ENCODE measurements around the gene AMDHD1. TPM values are rescaled to one million over a fixed set of nuclear protein-coding genes. Genes with fewer than 3 reads are reported as not detected.

The AMDHD1 gene
- total and polyA plus RNA-seq, 2 donors (not counting 3 experiments of a cell fraction or from before 2014, with no cell fraction given): not detected

DNA sequence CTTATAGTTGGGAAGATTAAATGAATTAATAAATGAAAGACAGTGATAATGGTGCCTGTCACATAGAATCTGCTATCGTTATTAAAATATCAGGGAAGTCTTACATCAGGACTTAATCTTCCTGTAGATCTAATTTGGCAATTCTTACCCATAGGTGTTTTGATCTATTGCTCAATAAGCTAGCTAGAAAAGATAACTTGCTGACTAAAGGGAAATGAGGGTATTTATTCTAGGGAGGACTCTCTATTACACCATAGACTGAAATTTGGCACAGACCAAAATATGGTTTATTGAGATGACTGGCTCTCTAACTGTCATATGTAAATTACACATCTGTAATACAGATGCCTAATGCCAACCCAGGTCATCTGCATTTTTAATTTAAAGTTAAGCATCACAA lies 41.6 kb downstream of the AMDHD1 start:
- dilution Hi-C loops (cut with MboI; ENCODE audit: extremely low pct_ligation_motif_present, low sequenced_read_pairs) (no loop called here), intact Hi-C loops (cut with micrococcal nuclease) (no loop called here)
- Histone ChIP-seq H3K9me3 (replicated peaks; ENCODE audit: control insufficient read depth, insufficient read depth, low read length) (no peaks in the 10 kb centered on the region), H3K4me3 (replicated peaks in 1 of 3; ENCODE audit: insufficient read depth in 1 of 3, low read depth in 1 of 3, low read length in 3 of 3) (no peak overlapping the region), H2AFZ (ENCODE audit: low read depth, low read length) (no peak overlapping the region), H3K79me2 (ENCODE audit: control insufficient read depth, insufficient read depth, low read length) (no peaks in the 10 kb centered on the region), H3K9me1 (replicated peaks; ENCODE audit: control insufficient read depth, extremely low read depth, insufficient read depth, low read length) (no peaks in the 10 kb centered on the region), H3K4me1 (ENCODE audit: control insufficient read depth, extremely low read depth, insufficient read depth, low read length) (no peaks in the 10 kb centered on the region), H3K27ac (ENCODE audit: insufficient read depth, low read depth, low read length) (no peak overlapping the region), H3K4me2 (ENCODE audit: insufficient read depth, low read length) (no peak overlapping the region), H3K9ac (replicated peaks; ENCODE audit: extremely low read depth, insufficient read depth, low read length) (no peak overlapping the region), H3K36me3 (ENCODE audit: control insufficient read depth in 2 of 2, extremely low read depth in 1 of 2, insufficient read depth in 2 of 2, low read length in 2 of 2) (no peaks in the 10 kb centered on the region), H3K27me3 (ENCODE audit: control insufficient read depth in 2 of 2, insufficient read depth in 2 of 2, low read length in 2 of 2) (peaks cover 11 to 26% of the 10 kb centered on the region in 2 experiments), H4K20me1 (replicated peaks; ENCODE audit: control insufficient read depth, extremely low read depth, insufficient read depth, low read length) (no peaks in the 10 kb centered on the region)
- FAIRE-seq (no peak), DNase-seq (ENCODE audit: low read depth, low spot score) (no peak)
- TF ChIP-seq POLR2AphosphoS5 (IDR thresholded peaks at IDR 0.05; ENCODE audit: insufficient read depth, low read depth, low read length): no peak
- TF ChIP-seq MYC (IDR thresholded peaks at IDR 0.05; ENCODE audit: low read depth, low read length): no peak
- TF ChIP-seq, protein P1, sequence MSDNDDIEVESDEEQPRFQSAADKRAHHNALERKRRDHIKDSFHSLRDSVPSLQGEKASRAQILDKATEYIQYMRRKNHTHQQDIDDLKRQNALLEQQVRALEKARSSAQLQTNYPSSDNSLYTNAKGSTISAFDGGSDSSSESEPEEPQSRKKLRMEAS (IDR thresholded peaks at IDR 0.05; ENCODE audit: insufficient read depth, insufficient read length): no peak
- no peak for TF ChIP-seq FOS (IDR thresholded peaks at IDR 0.05; ENCODE audit: borderline replicate concordance, insufficient read depth, low read length)
- CTCF ChIA-PET: no interaction called here
- no TSS peak for BruUV-seq (replicated peaks)
- POLR2A ChIA-PET: no interaction called here

DNA sequence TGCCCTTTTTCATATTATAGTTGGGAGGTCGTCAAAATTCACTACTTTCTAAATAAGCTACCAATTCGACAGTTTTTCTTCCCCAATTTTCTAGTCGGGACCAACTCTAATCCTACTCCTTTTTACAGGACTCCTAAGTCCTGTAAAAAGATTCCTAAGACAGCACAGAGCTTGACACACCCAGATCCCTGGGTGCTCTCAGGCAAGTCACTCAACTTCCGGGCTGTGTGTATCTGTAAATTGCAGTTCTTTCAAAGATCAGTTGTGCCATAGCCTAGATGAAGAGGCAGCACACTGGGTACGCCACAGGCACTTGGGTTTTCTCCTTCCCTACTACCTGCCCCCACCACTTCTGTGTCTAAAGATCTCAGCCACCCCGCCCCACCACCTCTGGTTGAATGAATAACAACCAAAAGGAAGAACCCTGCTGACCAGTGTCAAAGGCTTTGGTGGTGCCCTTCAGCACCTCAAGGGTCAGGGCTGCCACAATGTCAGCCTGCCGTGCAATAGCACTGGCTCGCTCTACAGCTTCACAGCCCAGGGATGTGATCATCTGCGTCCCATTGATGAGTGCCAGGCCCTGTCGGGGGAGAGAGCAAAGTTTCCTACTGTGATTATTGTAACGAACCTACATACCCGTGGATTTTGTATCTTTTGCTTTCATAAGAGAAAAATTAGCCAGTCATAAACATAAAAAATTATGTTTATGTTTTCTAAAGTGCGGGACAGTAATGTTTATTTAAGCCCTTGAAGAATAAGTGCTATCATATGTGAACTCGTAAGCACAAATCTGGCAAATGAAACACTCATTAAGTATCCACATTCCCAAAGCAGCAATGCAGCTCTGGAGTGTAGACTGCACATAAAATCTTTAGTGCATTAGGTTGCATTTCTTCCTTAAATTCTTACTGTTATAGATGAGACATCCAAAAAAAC lies 43.8 kb downstream of the AMDHD1 start:
- no peak overlapping the region for H3K27ac ChIP-seq (ENCODE audit: insufficient read depth, low read depth, low read length)
- DNase-seq (ENCODE audit: low read depth, low spot score) (no peak), FAIRE-seq (no peak)
- TF ChIP-seq EZH2 (IDR thresholded peaks at IDR 0.05; ENCODE audit: borderline replicate concordance, low read depth, low read length, severe bottlenecking) (no peak), GATA2 (IDR thresholded peaks at IDR 0.05; ENCODE audit: insufficient read depth, insufficient read length, low read depth, low read length) (no peak), POLR2AphosphoS5 (IDR thresholded peaks at IDR 0.05; ENCODE audit: insufficient read depth, low read depth, low read length) (no peak), JUN (IDR thresholded peaks at IDR 0.05; ENCODE audit: borderline replicate concordance, insufficient read depth, insufficient read length, low read depth) (no peak), POLR2A (IDR thresholded peaks at IDR 0.05; ENCODE audit: low read depth, low read length) (no peak), FOS (IDR thresholded peaks at IDR 0.05; ENCODE audit: borderline replicate concordance, insufficient read depth, low read length) (no peak), MYC (IDR thresholded peaks at IDR 0.05; ENCODE audit: low read depth, low read length) (no peak)
- TF ChIP-seq, protein P1 (IDR thresholded peaks at IDR 0.05; ENCODE audit: insufficient read depth, insufficient read length): no peak
- TF ChIP-seq, protein P2, sequence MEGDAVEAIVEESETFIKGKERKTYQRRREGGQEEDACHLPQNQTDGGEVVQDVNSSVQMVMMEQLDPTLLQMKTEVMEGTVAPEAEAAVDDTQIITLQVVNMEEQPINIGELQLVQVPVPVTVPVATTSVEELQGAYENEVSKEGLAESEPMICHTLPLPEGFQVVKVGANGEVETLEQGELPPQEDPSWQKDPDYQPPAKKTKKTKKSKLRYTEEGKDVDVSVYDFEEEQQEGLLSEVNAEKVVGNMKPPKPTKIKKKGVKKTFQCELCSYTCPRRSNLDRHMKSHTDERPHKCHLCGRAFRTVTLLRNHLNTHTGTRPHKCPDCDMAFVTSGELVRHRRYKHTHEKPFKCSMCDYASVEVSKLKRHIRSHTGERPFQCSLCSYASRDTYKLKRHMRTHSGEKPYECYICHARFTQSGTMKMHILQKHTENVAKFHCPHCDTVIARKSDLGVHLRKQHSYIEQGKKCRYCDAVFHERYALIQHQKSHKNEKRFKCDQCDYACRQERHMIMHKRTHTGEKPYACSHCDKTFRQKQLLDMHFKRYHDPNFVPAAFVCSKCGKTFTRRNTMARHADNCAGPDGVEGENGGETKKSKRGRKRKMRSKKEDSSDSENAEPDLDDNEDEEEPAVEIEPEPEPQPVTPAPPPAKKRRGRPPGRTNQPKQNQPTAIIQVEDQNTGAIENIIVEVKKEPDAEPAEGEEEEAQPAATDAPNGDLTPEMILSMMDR (IDR thresholded peaks at IDR 0.05; ENCODE audit: extremely low read depth in 1 of 2, insufficient read depth in 1 of 2, low read depth in 1 of 2, low read length in 2 of 2): no peak
- H3K27me3 ChIP-seq (ENCODE audit: control insufficient read depth in 2 of 2, insufficient read depth in 2 of 2, low read length in 2 of 2): peaks cover 14 to 26% of the 10 kb centered on the region in 2 experiments
- no TSS peak for BruUV-seq (replicated peaks)
- no peaks in the 10 kb centered on the region for H3K9me3 ChIP-seq (replicated peaks; ENCODE audit: control insufficient read depth, insufficient read depth, low read length)
- H3K4me3 ChIP-seq (replicated peaks in 1 of 3; ENCODE audit: insufficient read depth in 1 of 3, low read depth in 1 of 3, low read length in 3 of 3): no peak overlapping the region
- no peaks in the 10 kb centered on the region for H4K20me1 ChIP-seq (replicated peaks; ENCODE audit: control insufficient read depth, extremely low read depth, insufficient read depth, low read length)
- no peak overlapping the region for H2AFZ ChIP-seq (ENCODE audit: low read depth, low read length)
- no peak overlapping the region for H3K9ac ChIP-seq (replicated peaks; ENCODE audit: extremely low read depth, insufficient read depth, low read length)
- H3K36me3 ChIP-seq (ENCODE audit: control insufficient read depth in 2 of 2, extremely low read depth in 1 of 2, insufficient read depth in 2 of 2, low read length in 2 of 2): no peaks in the 10 kb centered on the region
- ChIA-PET CTCF (interaction anchor here (4.4 kb wide), 1 partner anchor 12 kb away, joined by 29 read pairs; no protein-coding TSS in a partner anchor), POLR2A (interaction anchor here (0.6 kb wide), 1 partner anchor 405 kb away, joined by 4 read pairs; no protein-coding TSS in a partner anchor)
- H3K79me2 ChIP-seq (ENCODE audit: control insufficient read depth, insufficient read depth, low read length): no peaks in the 10 kb centered on the region
- H3K9me1 ChIP-seq (replicated peaks; ENCODE audit: control insufficient read depth, extremely low read depth, insufficient read depth, low read length): no peaks in the 10 kb centered on the region
- no peak overlapping the region for H3K4me2 ChIP-seq (ENCODE audit: insufficient read depth, low read length)
- intact Hi-C loops (cut with micrococcal nuclease) (no loop called here), dilution Hi-C loops (cut with MboI; ENCODE audit: extremely low pct_ligation_motif_present, low sequenced_read_pairs) (no loop called here)
- H3K4me1 ChIP-seq (ENCODE audit: control insufficient read depth, extremely low read depth, insufficient read depth, low read length): no peaks in the 10 kb centered on the region
